Pancreas (tissue), 10 donors: Measurements from ENCODE around the gene FADD. TPM values are rescaled to one million over a fixed set of nuclear protein-coding genes. Genes with fewer than 3 reads are reported as not detected.

Experiments
- ATAC-seq, 4 donors: fragments of 200-7000 bp; cut with Tn5 transposase; one replicate each; pipeline versions ENCODE4 v1.8.0 to v1.9.1; 2020; ENCODE audit warnings: mild to moderate bottlenecking in 4 of 4, moderate library complexity in 4 of 4
- DNase-seq, 6 donors: peaks; one replicate each; pipeline ENCODE4 v3.0.0-alpha.2; 2020
- FAIRE-seq: peaks from 2 replicates; lab custom pipeline; 2012; peaks lifted over from hg19 to GRCh38; lab: Jason Lieb, UNC
- H3K27ac ChIP-seq, 4 donors: fragments of 200-600 bp; sonication (generic); 1 replicate in 3 of 4; 2 replicates in 1 of 4; pipeline versions ENCODE4 v1.5.0 to v1.8.0; 2020
- H3K27me3 ChIP-seq, 4 donors: fragments of 200-600 bp; one replicate each; pipeline ENCODE4 v1.8.0; 2021
- H3K36me3 ChIP-seq, 3 donors: fragments of 200-600 bp; sonication (generic) in 1 of 3; one replicate each; pipeline versions ENCODE4 v1.5.0 to v1.8.0; 2020 to 2021
- H3K4me1 ChIP-seq, 3 donors: fragments of 200-600 bp; one replicate each; pipeline ENCODE4 v1.8.0; 2021
- H3K4me3 ChIP-seq, 4 donors: fragments of 200-600 bp; sonication (generic) in 2 of 4; one replicate each; pipeline versions ENCODE4 v1.5.0 to v1.8.0; 2020 to 2021
- H3K9me3 ChIP-seq, 4 donors: fragments of 200-600 bp; one replicate each; pipeline ENCODE4 v1.8.0; 2021
- WGBS, 2 donors: extraction: QIAGEN DNeasy Blood & Tissue Kit; methylation state at CpG; one replicate each; pipeline ENCODE4 v1.1.7; 2013; 5-methylcytosine and 5-hydroxymethylcytosine counted together
- intact Hi-C, 3 donors: fragments of 100-400 bp; cut with DNase I; formaldehyde crosslinking; loops; one replicate each; pipeline versions ENCODE4 v1.11.1 to v1.14.2; 2022
- polyA plus RNA-seq, 2 donors: library from polyadenylated mRNA; stranded (reverse); fragments of 200-250 nt; gene quantifications; one replicate each; pipeline ENCODE4 v1.2.3, GENCODE V29; 2013
- total RNA-seq, 6 donors: library from RNA; stranded (reverse); fragmentation: NEBNext Ultra II Directional in 4 of 6; extraction: Animal tissue kit (Norgen Biotek cat#: 25700) in 4 of 6; gene quantifications; one replicate each; pipeline versions ENCODE4 v1.2.1 to v1.2.4, GENCODE V29; 2021 to 2023
- TF ChIP-seq, protein P1 (sequence below), 4 donors: fragments of 200-600 bp; sonication (generic) in 3 of 4; IDR thresholded peaks; one replicate each; pipeline versions ENCODE4 v1.5.0 to v1.8.0; 2021; ENCODE audit warnings: antibody characterized with exemption in 4 of 4
- donor health status: healthy with polysubstance abuse.
- donor health status: DM: no; HTN: no; CAD: no; lungs with moderate emphysema.
- donor health status: DM: no; HTN: no; CAD: no.
- donor health status: control.
- donor health status: control.
- donor health status: Bipolar disorder and iron deficiency.
- donor health status: DM: yes; HTN: yes; CAD: no.
- donor health status: DM: no; HTN: no; CAD: no.
- donor health status: DM: no; HTN: no; CAD: no.
- donor health status: DM: yes; HTN: yes; CAD: no.

Gene FADD
- total and polyA plus RNA-seq, 8 donors: 5.1 to 11.6 (median 7.6) TPM

- TF ChIP-seq, protein P1, sequence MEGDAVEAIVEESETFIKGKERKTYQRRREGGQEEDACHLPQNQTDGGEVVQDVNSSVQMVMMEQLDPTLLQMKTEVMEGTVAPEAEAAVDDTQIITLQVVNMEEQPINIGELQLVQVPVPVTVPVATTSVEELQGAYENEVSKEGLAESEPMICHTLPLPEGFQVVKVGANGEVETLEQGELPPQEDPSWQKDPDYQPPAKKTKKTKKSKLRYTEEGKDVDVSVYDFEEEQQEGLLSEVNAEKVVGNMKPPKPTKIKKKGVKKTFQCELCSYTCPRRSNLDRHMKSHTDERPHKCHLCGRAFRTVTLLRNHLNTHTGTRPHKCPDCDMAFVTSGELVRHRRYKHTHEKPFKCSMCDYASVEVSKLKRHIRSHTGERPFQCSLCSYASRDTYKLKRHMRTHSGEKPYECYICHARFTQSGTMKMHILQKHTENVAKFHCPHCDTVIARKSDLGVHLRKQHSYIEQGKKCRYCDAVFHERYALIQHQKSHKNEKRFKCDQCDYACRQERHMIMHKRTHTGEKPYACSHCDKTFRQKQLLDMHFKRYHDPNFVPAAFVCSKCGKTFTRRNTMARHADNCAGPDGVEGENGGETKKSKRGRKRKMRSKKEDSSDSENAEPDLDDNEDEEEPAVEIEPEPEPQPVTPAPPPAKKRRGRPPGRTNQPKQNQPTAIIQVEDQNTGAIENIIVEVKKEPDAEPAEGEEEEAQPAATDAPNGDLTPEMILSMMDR (IDR thresholded peaks at IDR 0.05): no peak
- no peaks in the 10 kb centered on the region for H3K4me1 ChIP-seq
- no peaks in the 10 kb centered on the region for H3K36me3 ChIP-seq
- intact Hi-C loops: no loop called here
- DNase-seq (no peak), FAIRE-seq (no peak), ATAC-seq (peak in 3 of 4 donors; percentile 68 to 73 (median 69))
- H3K27me3 ChIP-seq: no peaks in the 10 kb centered on the region
- H3K9me3 ChIP-seq: no peaks in the 10 kb centered on the region
- WGBS, 2 donors: 45 to 52% methylated on average over 11 of the region's 11 CpGs
- H3K27ac ChIP-seq: no peak overlapping the region
- no peak overlapping the region for H3K4me3 ChIP-seq
Measured at GRCh38 chr11:70183483-70184176, 19.5 kb upstream of the FADD start.

GRCh38 chr11:70184396-70184795, 18.7 kb upstream of the FADD start:
- no peaks in the 10 kb centered on the region for H3K4me1 ChIP-seq
- TF ChIP-seq, protein P1 (IDR thresholded peaks at IDR 0.05): no peak
- DNase-seq: no peak
- no peak overlapping the region for H3K27ac ChIP-seq
- H3K36me3 ChIP-seq: no peaks in the 10 kb centered on the region
- no peak for ATAC-seq
- FAIRE-seq: no peak
- no peak overlapping the region for H3K4me3 ChIP-seq
- H3K9me3 ChIP-seq: no peaks in the 10 kb centered on the region
- H3K27me3 ChIP-seq: no peaks in the 10 kb centered on the region
- 77 to 80% methylated on average over 9 of the region's 9 CpGs for WGBS, 2 donors
- intact Hi-C loops: no loop called here

DNA sequence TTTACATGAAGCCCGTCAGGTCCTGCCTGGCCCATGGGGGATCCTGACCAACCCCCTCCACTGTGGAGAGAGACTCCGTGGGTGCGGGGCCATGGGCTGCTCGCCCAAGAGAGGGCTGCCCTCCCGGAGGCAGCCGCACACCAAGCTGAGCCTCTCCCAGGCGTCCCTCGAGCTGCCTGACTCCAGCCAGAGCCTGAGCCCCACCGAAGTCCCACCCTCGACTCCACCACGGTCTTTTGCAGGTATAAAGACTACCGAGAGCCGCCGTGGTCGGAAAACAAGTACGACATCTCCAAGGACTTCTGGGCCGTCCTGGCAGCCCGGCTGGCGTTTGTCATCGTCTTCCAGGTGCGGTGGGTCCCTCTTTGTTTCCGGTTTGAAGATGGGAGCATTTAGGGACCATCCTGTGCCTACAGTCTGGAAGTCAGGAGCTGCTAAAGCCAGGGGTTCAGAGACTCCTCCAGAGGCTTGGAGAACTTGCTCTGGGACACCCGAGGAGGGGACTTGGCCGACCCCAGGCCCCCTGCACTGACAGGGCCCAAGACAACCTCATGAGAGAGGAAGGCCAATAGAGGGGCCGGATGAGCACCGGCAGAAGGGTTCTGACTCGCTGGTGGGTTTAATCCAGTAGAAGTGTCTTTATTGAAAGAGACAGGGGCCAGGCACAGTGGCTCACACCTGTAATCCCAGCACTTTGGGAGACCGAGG, 17.6 kb upstream of the FADD start:
- no peaks in the 10 kb centered on the region for H3K4me1 ChIP-seq
- no peak overlapping the region for H3K27ac ChIP-seq
- no peak overlapping the region for H3K4me3 ChIP-seq
- no peaks in the 10 kb centered on the region for H3K27me3 ChIP-seq
- DNase-seq: no peak
- TF ChIP-seq, protein P1 (IDR thresholded peaks at IDR 0.05): no peak
- intact Hi-C loops: loop anchor here in 1 of 3 donors (5.0 kb wide), 1 partner anchor 263 kb away; no protein-coding TSS in a partner anchor
- WGBS, 2 donors: 70 to 81% methylated on average over 28 of the region's 28 CpGs
- H3K9me3 ChIP-seq: no peaks in the 10 kb centered on the region
- no peaks in the 10 kb centered on the region for H3K36me3 ChIP-seq
- ATAC-seq: no peak
- FAIRE-seq: no peak

DNA sequence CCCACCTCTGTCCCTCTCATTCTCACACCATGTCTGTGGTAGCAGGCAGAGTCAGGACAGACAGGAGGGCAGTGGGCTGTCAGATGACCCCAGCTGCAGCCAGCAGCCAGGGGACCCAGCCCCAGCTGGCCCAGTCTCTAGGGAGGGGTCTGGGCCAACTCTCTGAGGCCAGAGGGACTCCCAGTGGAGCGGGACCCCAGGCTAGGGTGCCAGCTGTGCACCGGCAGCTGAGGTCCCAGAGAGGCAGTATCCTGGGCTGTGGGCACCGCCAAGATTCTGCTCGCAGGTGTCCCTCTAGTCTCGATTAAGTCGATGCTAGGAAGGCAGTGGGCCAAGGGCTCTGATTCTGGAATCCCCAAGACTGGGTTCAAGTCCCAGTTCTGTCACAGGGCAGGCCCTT, 16.7 kb upstream of the FADD start:
- no peaks in the 10 kb centered on the region for H3K27me3 ChIP-seq
- TF ChIP-seq, protein P1 (IDR thresholded peaks at IDR 0.05): no peak
- no peak overlapping the region for H3K27ac ChIP-seq
- intact Hi-C loops: loop anchor here in 1 of 3 donors (5.0 kb wide), 1 partner anchor 264 kb away; no protein-coding TSS in a partner anchor
- H3K4me3 ChIP-seq: no peak overlapping the region
- no peaks in the 10 kb centered on the region for H3K4me1 ChIP-seq
- no peak for FAIRE-seq
- 65 to 81% methylated on average over 6 of the region's 6 CpGs for WGBS, 2 donors
- H3K9me3 ChIP-seq: no peaks in the 10 kb centered on the region
- ATAC-seq: no peak
- no peak for DNase-seq
- no peaks in the 10 kb centered on the region for H3K36me3 ChIP-seq
